Measurements from ENCODE around the gene ATP8A2.

DNA sequence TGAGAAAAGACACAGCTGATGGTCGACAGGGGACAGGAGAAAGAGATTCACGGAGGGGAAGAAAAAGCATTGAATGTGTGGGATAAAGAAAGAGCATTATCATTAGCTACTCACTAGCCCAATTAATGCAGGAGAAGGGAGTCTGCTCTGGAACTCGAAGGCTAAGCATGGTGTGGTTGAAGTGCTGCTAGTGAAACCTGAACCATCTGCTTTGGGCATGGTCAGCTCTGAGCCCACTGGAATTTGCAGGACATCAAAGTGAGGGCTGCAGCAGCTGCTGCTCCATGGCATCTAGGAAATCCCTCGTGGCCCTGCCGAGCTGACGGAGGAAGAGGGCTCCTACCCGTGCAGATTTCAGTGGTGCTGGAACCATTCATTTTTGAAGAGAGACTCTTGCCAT lies 320.3 kb downstream of the ATP8A2 start:
- no peak for TF ChIP-seq POLR2A (IDR thresholded peaks at IDR 0.05)
- TF ChIP-seq, protein P1, sequence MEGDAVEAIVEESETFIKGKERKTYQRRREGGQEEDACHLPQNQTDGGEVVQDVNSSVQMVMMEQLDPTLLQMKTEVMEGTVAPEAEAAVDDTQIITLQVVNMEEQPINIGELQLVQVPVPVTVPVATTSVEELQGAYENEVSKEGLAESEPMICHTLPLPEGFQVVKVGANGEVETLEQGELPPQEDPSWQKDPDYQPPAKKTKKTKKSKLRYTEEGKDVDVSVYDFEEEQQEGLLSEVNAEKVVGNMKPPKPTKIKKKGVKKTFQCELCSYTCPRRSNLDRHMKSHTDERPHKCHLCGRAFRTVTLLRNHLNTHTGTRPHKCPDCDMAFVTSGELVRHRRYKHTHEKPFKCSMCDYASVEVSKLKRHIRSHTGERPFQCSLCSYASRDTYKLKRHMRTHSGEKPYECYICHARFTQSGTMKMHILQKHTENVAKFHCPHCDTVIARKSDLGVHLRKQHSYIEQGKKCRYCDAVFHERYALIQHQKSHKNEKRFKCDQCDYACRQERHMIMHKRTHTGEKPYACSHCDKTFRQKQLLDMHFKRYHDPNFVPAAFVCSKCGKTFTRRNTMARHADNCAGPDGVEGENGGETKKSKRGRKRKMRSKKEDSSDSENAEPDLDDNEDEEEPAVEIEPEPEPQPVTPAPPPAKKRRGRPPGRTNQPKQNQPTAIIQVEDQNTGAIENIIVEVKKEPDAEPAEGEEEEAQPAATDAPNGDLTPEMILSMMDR (IDR thresholded peaks at IDR 0.05 in 4 of 5, conservative IDR thresholded peaks at IDR 0.05 in 1 of 5) = no peak
